Gastroesophageal sphincter (tissue), 4 donors: ENCODE data around the gene ZNF648. TPM values are rescaled to one million over a fixed set of nuclear protein-coding genes. Genes with fewer than 3 reads are reported as not detected.

Experiments used
- ATAC-seq: fragments of 150-250 bp; one replicate; pipeline ENCODE4 v1.9.1; 2016; ENCODE audit warnings: mild to moderate bottlenecking, moderate library complexity
- H3K27ac ChIP-seq, 4 donors: fragments of 200-600 bp; sonication (generic) in 3 of 4; 1 replicate in 3 of 4; 2 replicates in 1 of 4; pipeline ENCODE4 v1.5.1; 2016 to 2019
- H3K27me3 ChIP-seq: fragments of 200-600 bp; sonication (generic); one replicate; pipeline ENCODE4 v1.5.1; 2019
- H3K36me3 ChIP-seq, 2 donors: fragments of 200-600 bp; sonication (generic); one replicate each; pipeline ENCODE4 v1.5.1; 2019; ENCODE audit warnings: control low read depth in 1 of 2
- H3K4me1 ChIP-seq, 3 donors: fragments of 200-600 bp; sonication (generic); 1 replicate in 2 of 3; 2 replicates in 1 of 3; pipeline ENCODE4 v1.5.1; 2016 to 2019; ENCODE audit warnings: control low read depth in 2 of 3
- H3K4me3 ChIP-seq, 2 donors: fragments of 200-600 bp; sonication (generic); one replicate each; pipeline ENCODE4 v1.5.1; 2019; ENCODE audit warnings: mild to moderate bottlenecking in 1 of 2, moderate library complexity in 1 of 2
- H3K9me3 ChIP-seq, 3 donors: fragments of 200-600 bp; sonication (generic); one replicate each; pipeline ENCODE4 v1.5.1; 2017 to 2019; ENCODE audit warnings: control low read depth in 2 of 3
- EP300 ChIP-seq: sonication (generic); formaldehyde crosslinking; IDR thresholded peaks from one replicate; pipeline ENCODE4 v1.6.1; 2017; ENCODE audit warnings: antibody characterized with exemption, mild to moderate bottlenecking
- POLR2A ChIP-seq, 2 donors: fragments of 450-650 bp; IDR thresholded peaks; one replicate each; pipeline ENCODE4 v1.6.1; 2017; ENCODE audit warnings: antibody characterized with exemption in 2 of 2, mild to moderate bottlenecking in 2 of 2, moderate library complexity in 1 of 2
- POLR2AphosphoS5 ChIP-seq: sonication (generic); formaldehyde crosslinking; IDR thresholded peaks from one replicate; pipeline ENCODE4 v1.6.1; 2017; ENCODE audit warnings: antibody characterized with exemption
- WGBS, 2 donors: methylation state at CpG; one replicate each; pipeline ENCODE4 v1.1.5; 2018; ENCODE audit warnings: low coverage in 1 of 2; 5-methylcytosine and 5-hydroxymethylcytosine counted together
- total RNA-seq, 4 donors: library from RNA; depleted of rRNA; stranded (reverse); fragments of >200 nt; gene quantifications; one replicate each; pipeline ENCODE4 v1.1.0, GENCODE V29; 2016
- TF ChIP-seq, protein P1 (sequence below), 4 experiments: fragments of 200-600 bp in 2 of 4; fragments of 450-650 bp in 2 of 4; sonication (generic) in 1 of 4; IDR thresholded peaks; one replicate each; pipeline ENCODE4 v1.5.1; 2017 to 2019; ENCODE audit warnings: antibody characterized with exemption in 4 of 4, mild to moderate bottlenecking in 2 of 4, moderate library complexity in 2 of 4

ZNF648 gene, protein sequence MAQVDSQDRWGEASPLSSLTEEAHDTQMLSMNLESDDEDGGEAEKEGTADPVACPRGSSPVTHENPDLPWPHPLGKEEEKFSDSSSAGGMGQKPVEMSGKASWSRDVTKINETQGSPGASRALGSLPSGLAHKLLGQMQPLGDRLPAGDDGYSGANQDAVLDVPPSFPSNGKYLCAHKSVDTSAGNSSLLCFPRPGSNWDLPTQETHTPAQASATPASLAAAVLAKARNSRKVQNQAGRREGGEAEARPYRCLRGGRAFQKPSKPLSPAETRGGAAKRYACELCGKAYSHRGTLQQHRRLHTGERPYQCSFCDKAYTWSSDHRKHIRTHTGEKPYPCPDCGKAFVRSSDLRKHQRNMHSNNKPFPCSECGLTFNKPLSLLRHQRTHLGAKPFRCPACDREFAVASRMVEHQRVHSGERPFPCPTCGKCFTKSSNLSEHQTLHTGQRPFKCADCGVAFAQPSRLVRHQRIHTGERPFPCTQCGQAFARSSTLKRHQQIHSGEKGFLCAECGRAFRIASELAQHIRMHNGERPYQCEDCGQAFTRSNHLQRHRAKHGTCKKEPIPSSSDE
- total RNA-seq = not detected

DNA sequence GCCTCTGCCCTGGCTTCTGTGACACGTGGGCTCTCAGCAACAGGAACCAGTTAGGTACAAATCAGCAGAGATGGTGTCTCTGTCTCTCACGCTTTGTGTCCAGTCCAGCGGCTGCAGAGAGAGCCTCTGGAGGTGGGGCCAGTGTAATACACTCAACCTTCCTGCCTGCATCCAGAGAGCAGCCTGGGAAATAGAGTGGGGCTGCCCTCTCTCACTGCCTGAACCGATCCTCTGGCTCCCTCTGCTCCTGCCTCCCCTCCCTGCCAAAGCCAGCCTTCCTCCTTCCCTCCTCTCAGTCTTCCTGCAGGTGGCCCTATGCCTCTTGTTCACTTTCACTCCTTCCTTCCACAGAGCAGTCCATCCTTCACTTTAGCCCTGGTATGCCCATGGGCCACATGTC, at the start of gene ZNF648:
Gene ZNF648, minus strand, starts transcription at position 119 of the 400 bp plus-strand sequence. CDS start 3,702 bp downstream, outside the sequence.
- H3K27me3 ChIP-seq = peaks cover 55% of the 10 kb centered on the region
- TF ChIP-seq EP300 (no peak), POLR2A (IDR thresholded peaks at IDR 0.05) (no peak), POLR2AphosphoS5 (no peak)
- TF ChIP-seq, protein P1, sequence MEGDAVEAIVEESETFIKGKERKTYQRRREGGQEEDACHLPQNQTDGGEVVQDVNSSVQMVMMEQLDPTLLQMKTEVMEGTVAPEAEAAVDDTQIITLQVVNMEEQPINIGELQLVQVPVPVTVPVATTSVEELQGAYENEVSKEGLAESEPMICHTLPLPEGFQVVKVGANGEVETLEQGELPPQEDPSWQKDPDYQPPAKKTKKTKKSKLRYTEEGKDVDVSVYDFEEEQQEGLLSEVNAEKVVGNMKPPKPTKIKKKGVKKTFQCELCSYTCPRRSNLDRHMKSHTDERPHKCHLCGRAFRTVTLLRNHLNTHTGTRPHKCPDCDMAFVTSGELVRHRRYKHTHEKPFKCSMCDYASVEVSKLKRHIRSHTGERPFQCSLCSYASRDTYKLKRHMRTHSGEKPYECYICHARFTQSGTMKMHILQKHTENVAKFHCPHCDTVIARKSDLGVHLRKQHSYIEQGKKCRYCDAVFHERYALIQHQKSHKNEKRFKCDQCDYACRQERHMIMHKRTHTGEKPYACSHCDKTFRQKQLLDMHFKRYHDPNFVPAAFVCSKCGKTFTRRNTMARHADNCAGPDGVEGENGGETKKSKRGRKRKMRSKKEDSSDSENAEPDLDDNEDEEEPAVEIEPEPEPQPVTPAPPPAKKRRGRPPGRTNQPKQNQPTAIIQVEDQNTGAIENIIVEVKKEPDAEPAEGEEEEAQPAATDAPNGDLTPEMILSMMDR (IDR thresholded peaks at IDR 0.05) = no peak
- H3K4me3 ChIP-seq = no peak within 1 kb of the TSS
- H3K9me3 ChIP-seq = peaks cover 0 to 10% (median 0%) of the 10 kb centered on the region in 3 donors
- H3K4me1 ChIP-seq = no peaks in the 10 kb centered on the region
- H3K27ac ChIP-seq = no peak within 1 kb of the TSS
- no peak for ATAC-seq
- WGBS, 2 donors = 14 to 17% methylated on average over 1 of the region's 4 CpGs
- H3K36me3 ChIP-seq = no peaks in the 10 kb centered on the region

DNA sequence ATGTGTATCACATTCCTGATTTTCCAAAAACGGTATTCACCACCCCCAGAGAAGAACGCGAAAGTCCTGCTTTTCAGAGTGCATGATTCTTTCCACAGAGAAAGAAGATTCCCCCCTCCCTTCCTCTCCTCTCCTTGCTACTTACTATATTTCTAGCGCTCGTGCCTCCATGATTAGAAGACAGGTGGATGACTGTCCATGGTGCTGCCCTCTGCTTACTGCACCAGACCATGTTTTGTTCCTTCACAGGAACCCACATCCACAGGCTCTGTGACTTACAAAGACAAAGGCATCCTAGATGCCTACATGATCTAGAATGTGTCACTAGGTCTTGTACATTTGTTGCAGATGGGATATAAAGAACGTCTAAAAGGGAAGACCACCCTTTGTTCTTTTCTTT, 49.1 kb upstream of the ZNF648 start:
- 79 to 90% methylated on average over 5 to 6 of the region's 6 CpGs for WGBS, 2 donors
- H3K27ac ChIP-seq = no peak overlapping the region
- peaks cover 0 to 11% (median 0%) of the 10 kb centered on the region in 3 donors for H3K9me3 ChIP-seq
- TF ChIP-seq POLR2AphosphoS5 (no peak), POLR2A (IDR thresholded peaks at IDR 0.05) (no peak), EP300 (no peak)
- TF ChIP-seq, protein P1 (IDR thresholded peaks at IDR 0.05) = no peak
- ATAC-seq = no peak
- H3K27me3 ChIP-seq = peaks cover 11% of the 10 kb centered on the region
- no peak overlapping the region for H3K4me3 ChIP-seq
- H3K36me3 ChIP-seq = no peaks in the 10 kb centered on the region
- H3K4me1 ChIP-seq = no peaks in the 10 kb centered on the region

DNA sequence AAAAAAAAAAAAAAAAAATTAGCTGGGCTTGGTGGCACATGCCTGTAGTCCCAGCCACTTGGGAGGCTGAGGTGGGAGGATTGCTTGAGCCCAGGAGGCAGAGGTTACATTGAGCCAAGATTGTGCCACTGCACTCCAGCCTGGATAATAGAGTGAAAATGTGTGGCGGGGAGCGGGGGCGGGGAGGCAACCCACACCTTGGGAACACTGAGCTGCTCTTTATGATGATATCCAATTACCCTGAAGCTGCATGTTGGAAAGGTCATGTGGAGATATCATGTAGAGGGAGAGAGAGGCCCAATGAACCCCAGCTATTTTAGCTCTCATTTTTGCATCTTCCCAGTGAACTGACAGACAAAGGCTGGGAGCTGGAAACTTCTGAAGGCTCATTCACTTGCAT, 48.3 kb upstream of the ZNF648 start:
- Histone ChIP-seq H3K36me3 (no peaks in the 10 kb centered on the region), H3K4me1 (no peaks in the 10 kb centered on the region), H3K27ac (no peak overlapping the region), H3K27me3 (peaks cover 11% of the 10 kb centered on the region), H3K9me3 (peaks cover 0 to 11% (median 0%) of the 10 kb centered on the region in 3 donors), H3K4me3 (no peak overlapping the region)
- ATAC-seq = no peak
- no peak for TF ChIP-seq POLR2A (IDR thresholded peaks at IDR 0.05)
- TF ChIP-seq POLR2AphosphoS5 = no peak
- no peak for TF ChIP-seq EP300
- TF ChIP-seq, protein P1 (IDR thresholded peaks at IDR 0.05) = no peak
- WGBS, 2 donors = 93 to 95% methylated on average over 2 to 3 of the region's 3 CpGs

DNA sequence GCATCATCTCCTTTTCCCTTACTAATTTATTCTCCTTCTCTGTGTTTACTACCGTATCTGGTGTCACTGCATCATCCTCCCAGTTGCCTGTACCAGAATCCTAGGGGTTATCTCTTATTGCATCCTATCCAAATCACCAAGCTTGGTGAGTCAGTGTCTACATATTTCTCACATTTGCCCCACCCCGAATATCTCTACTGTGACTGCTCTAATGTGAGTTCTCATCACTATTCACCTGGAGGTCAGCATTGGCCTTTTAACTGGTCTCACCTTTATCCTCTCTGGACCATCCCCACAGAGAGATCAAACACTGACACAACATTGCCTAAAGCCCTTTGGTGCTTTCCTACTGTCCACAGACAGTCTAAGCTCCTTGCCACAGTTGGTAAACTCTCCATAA, 45.7 kb upstream of the ZNF648 start:
- no peaks in the 10 kb centered on the region for H3K27me3 ChIP-seq
- no peaks in the 10 kb centered on the region for H3K4me1 ChIP-seq
- no peak for ATAC-seq
- no peak overlapping the region for H3K27ac ChIP-seq
- H3K36me3 ChIP-seq = no peaks in the 10 kb centered on the region
- whole genome bisulfite sequencing, 2 donors = 83 to 100% methylated on average over 1 to 2 of the region's 2 CpGs
- H3K9me3 ChIP-seq = peaks cover 0 to 11% (median 0%) of the 10 kb centered on the region in 3 donors
- TF ChIP-seq, protein P1 (IDR thresholded peaks at IDR 0.05) = no peak
- TF ChIP-seq POLR2A (IDR thresholded peaks at IDR 0.05) = no peak
- no peak for TF ChIP-seq POLR2AphosphoS5
- TF ChIP-seq EP300 = no peak
- H3K4me3 ChIP-seq = no peak overlapping the region
